HEK293 (cell line): ENCODE measurements around the gene TNS1.

Source experiments
- CTCF ChIA-PET: fragments of 350-600 bp; formaldehyde crosslinking; extraction: SDS; loops from one replicate; lab custom pipeline; 2021; ENCODE audit warnings: antibody characterized with exemption; lab: Yijun Ruan, JAX
- POLR2A ChIA-PET: fragments of 300-600 bp; formaldehyde crosslinking; extraction: SDS; loops from one replicate; lab custom pipeline; 2020; ENCODE audit warnings: antibody characterized with exemption, inconsistent platforms; lab: Yijun Ruan, JAX
- H3K27ac ChIP-seq: fragments of 200-500 bp; sonication (Bioruptor generic); 2 replicates; pipeline ENCODE4 v1.5.1; 2014; ENCODE audit warnings: low read depth, low read length, control low read depth, inconsistent platforms; ENCODE audit errors: extremely low read depth
- H3K36me3 ChIP-seq, 2 experiments: fragments of 200-500 bp in 1 of 2; sonication (Bioruptor generic) in 1 of 2; 1 replicate in 1 of 2; 2 replicates in 1 of 2; pipeline ENCODE4 v1.5.1; 2014 to 2017; ENCODE audit warnings: inconsistent platforms in 2 of 2, low read length in 2 of 2; ENCODE audit not compliant: control insufficient read depth in 2 of 2, insufficient read depth in 1 of 2
- H3K4me1 ChIP-seq: fragments of 200-500 bp; sonication (Bioruptor generic); 2 replicates; pipeline ENCODE4 v1.5.1; 2014; ENCODE audit warnings: mild to moderate bottlenecking, low read length, inconsistent platforms; ENCODE audit not compliant: control insufficient read depth, insufficient read depth
- H3K4me3 ChIP-seq: 2 replicates; pipeline ENCODE4 v1.5.1; 2011; ENCODE audit warnings: low read depth, mild to moderate bottlenecking, control low read depth, low read length, moderate library complexity
- H3K9me3 ChIP-seq: fragments of 200-500 bp; sonication (Bioruptor generic); 2 replicates; pipeline ENCODE4 v1.5.1; 2014; ENCODE audit warnings: low read depth, low read length, inconsistent platforms; ENCODE audit not compliant: control insufficient read depth, insufficient read depth
- CTCF ChIP-seq: fragments of 450-650 bp; formaldehyde crosslinking; IDR thresholded peaks from 2 replicates; pipeline ENCODE4 v1.5.1; 2016; ENCODE audit warnings: missing biosample characterization, missing genetic modification characterization
- GLI2 ChIP-seq: fragments of 450-650 bp; formaldehyde crosslinking; IDR thresholded peaks from 2 replicates; pipeline ENCODE4; 2017; ENCODE audit warnings: missing biosample characterization, missing genetic modification characterization, low read depth, borderline replicate concordance
- HIC1 ChIP-seq: fragments of 450-650 bp; formaldehyde crosslinking; IDR thresholded peaks from 2 replicates; pipeline ENCODE4 v1.5.1; 2016; ENCODE audit warnings: missing biosample characterization, missing genetic modification characterization
- SALL2 ChIP-seq: fragments of 450-650 bp; formaldehyde crosslinking; IDR thresholded peaks from 2 replicates; pipeline ENCODE4 v1.5.0; 2017; ENCODE audit warnings: missing biosample characterization, mild to moderate bottlenecking, missing genetic modification characterization, borderline replicate concordance
- SP2 ChIP-seq: fragments of 450-650 bp; formaldehyde crosslinking; IDR thresholded peaks from 2 replicates; pipeline ENCODE4 v1.5.1; 2016; ENCODE audit warnings: missing biosample characterization, missing genetic modification characterization
- YY2 ChIP-seq: fragments of 450-650 bp; formaldehyde crosslinking; IDR thresholded peaks from 2 replicates; pipeline ENCODE4 v1.5.1; 2016; ENCODE audit warnings: missing biosample characterization, missing genetic modification characterization
- ZBTB10 ChIP-seq: fragments of 450-650 bp; formaldehyde crosslinking; IDR thresholded peaks from 2 replicates; pipeline ENCODE4 v1.5.1; 2016; ENCODE audit warnings: missing biosample characterization, missing genetic modification characterization
- ZBTB49 ChIP-seq: fragments of 450-650 bp; formaldehyde crosslinking; IDR thresholded peaks from 2 replicates; pipeline ENCODE4 v1.5.1; 2016; ENCODE audit warnings: missing biosample characterization, missing genetic modification characterization, low read depth
- ZIC2 ChIP-seq: fragments of 450-650 bp; formaldehyde crosslinking; IDR thresholded peaks from 2 replicates; pipeline ENCODE4 v1.5.1; 2016; ENCODE audit warnings: missing biosample characterization, missing genetic modification characterization
- ZNF184 ChIP-seq: fragments of 450-650 bp; IDR thresholded peaks from 2 replicates; pipeline ENCODE4 v1.5.1; 2018; ENCODE audit warnings: missing biosample characterization, mild to moderate bottlenecking, missing genetic modification characterization
- ZNF221 ChIP-seq: fragments of 450-650 bp; formaldehyde crosslinking; IDR thresholded peaks from 2 replicates; pipeline ENCODE4 v1.5.1; 2017; ENCODE audit warnings: missing biosample characterization, missing genetic modification characterization, borderline replicate concordance
- ZNF274 ChIP-seq, 2 experiments: fragments of 200-500 bp in 1 of 2; fragments of 450-650 bp in 1 of 2; sonication (Bioruptor generic) in 1 of 2; formaldehyde crosslinking in 1 of 2; IDR thresholded peaks; 2 replicates each; pipeline versions ENCODE4 v1.5.1 to v1.6.1; 2014 to 2016; ENCODE audit warnings: borderline replicate concordance in 1 of 2, inconsistent platforms in 1 of 2, low read length in 1 of 2, missing biosample characterization in 1 of 2, missing genetic modification characterization in 1 of 2
- ZNF626 ChIP-seq: fragments of 450-650 bp; sonication (Bioruptor Pico); formaldehyde crosslinking; IDR thresholded peaks from 2 replicates; pipeline ENCODE4 v1.5.1; 2018; ENCODE audit warnings: missing biosample characterization, missing genetic modification characterization, inconsistent platforms
- ZNF677 ChIP-seq: fragments of 450-650 bp; IDR thresholded peaks from 2 replicates; pipeline ENCODE4 v1.5.0; 2018; ENCODE audit warnings: missing biosample characterization, mild to moderate bottlenecking, missing genetic modification characterization, moderate library complexity
- ZNF692 ChIP-seq: fragments of 450-650 bp; formaldehyde crosslinking; IDR thresholded peaks from 2 replicates; pipeline ENCODE4 v1.5.1; 2016; ENCODE audit warnings: missing biosample characterization, missing genetic modification characterization
- ZNF747 ChIP-seq: fragments of 450-650 bp; formaldehyde crosslinking; IDR thresholded peaks from 2 replicates; pipeline ENCODE4 v1.5.1; 2016; ENCODE audit warnings: missing biosample characterization, missing genetic modification characterization
- ZSCAN30 ChIP-seq: fragments of 450-650 bp; IDR thresholded peaks from 2 replicates; pipeline ENCODE4 v1.5.1; 2018; ENCODE audit warnings: missing biosample characterization, mild to moderate bottlenecking, missing genetic modification characterization, moderate library complexity

TNS1 gene

GRCh38 chr2:217956586-217957457, 46.0 kb downstream of the TNS1 start (continued):
- TF ChIP-seq HIC1 (tag by site-specific recombination) (no peak), SP2 (tag by site-specific recombination) (no peak), ZIC2 (tag by site-specific recombination) (no peak), CTCF (no peak), ZNF677 (no peak), ZSCAN30 (tag by site-specific recombination) (no peak), ZNF692 (tag by site-specific recombination) (no peak), SALL2 (tag by site-specific recombination) (no peak), ZNF747 (tag by site-specific recombination) (no peak), ZBTB10 (tag by site-specific recombination) (no peak), ZNF184 (tag by site-specific recombination) (no peak), ZNF221 (tag by site-specific recombination) (no peak), YY2 (tag by site-specific recombination) (no peak)

GRCh38 chr2:217955881-217956493, 46.8 kb downstream of the TNS1 start:
- ChIA-PET CTCF (interaction anchor here (1.4 to 1.6 kb wide), 2 partner anchors 167 to 170 kb away, joined by 3 to 5 read pairs; no protein-coding TSS in a partner anchor), POLR2A (no interaction called here)
- H3K4me1 ChIP-seq, result no peaks in the 10 kb centered on the region

More at GRCh38 chr2:217955881-217956493, 46.8 kb downstream of the TNS1 start:
- Histone ChIP-seq H3K36me3 (no peaks in the 10 kb centered on the region), H3K27ac (no peak overlapping the region), H3K4me3 (no peak overlapping the region), H3K9me3 (no peaks in the 10 kb centered on the region)
- TF ChIP-seq ZNF274 (IDR thresholded peaks at IDR 0.05; ENCODE audit: low read length) (no peak), ZNF274 (tag by site-specific recombination; IDR thresholded peaks at IDR 0.05; ENCODE audit: borderline replicate concordance) (no peak), ZBTB49 (tag by site-specific recombination) (no peak), ZNF626 (tag by site-specific recombination) (no peak), GLI2 (tag by site-specific recombination) (no peak)
